HG03045 (cell line): ENCODE results near the gene PTGIS.

Experiments
- ATAC-seq: cut with Tn5 transposase; IDR thresholded peaks from one replicate; pipeline ENCODE4 v1.9.1; 2021; ENCODE audit warnings: mild to moderate bottlenecking, moderate library complexity; ENCODE audit not compliant: unreplicated experiment

PTGIS gene

DNA sequence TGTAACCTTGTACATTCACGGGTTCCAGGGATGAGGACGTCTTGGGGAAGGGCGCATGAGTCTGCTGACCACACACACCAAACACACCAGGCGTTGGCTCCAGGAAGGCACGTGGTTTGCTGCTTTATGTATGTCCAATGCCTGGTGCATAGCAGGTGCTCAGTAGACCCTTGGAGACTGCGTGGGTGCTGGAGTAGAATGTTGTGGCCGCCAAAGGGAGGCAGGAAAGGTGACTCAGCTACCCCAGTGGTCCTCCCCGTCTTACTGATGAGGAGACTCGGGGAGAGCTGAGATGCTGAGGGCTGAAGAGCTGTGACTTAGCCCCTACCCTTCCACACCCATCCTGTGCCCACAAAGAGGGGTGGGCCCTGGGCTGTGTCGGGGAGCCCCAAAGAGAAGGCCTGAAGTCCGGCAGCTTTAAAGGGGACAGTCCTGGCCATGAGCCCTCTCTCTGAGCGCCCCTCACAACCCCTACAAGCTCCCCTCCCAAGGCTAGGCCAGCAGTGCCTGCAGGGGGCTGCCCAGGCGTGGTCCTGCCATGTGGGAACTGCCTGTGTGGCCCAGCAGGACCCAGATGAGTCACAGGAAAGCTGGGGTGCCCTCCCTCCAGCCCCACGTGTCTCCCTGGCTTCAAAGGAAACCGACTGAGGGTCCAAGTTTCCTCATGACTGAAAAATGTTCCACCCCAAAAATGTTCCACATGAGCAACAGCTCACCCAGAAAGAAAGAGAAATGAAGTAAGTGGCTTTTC, 28.0 kb upstream of the PTGIS start:
- ATAC-seq = no peak

DNA sequence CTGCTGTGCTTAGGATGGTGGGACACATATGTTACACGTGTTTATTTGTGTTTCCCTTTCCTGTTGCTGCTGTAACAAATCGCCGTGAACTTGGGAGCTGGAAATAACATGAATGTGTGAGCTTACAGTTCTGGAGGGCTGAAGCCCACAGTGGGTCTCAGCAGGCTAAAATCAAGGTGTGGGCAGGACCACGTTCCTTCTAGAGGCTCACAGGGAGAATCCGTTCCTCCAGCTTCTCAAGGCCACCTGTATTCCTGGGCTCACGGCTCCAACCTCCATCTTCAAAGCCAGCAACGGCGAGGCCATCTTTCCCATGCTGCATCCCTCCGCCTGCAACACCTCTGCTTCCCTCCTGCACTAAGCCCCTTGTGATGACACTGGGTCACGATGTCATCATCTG, 27.4 kb upstream of the PTGIS start:
- ATAC-seq = no peak

DNA sequence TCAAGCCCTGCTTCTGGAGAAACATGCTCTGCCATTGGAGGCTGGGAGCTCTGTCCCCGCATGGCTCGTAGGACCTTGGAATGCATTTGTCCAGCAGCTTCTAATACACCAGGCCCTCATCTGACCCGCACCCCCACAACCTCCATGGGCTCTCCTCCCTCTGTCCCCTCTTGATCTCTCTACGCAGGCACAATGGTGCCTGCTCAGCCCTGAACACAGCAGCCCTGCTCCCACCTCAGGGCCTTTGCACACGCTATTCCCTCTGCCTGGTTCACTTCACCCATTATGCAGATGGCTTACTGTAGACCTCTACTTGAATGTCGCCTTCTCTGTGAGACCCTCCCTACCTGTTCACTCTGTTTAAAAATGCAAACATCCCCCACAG, 27.0 kb upstream of the PTGIS start:
- ATAC-seq = no peak

DNA sequence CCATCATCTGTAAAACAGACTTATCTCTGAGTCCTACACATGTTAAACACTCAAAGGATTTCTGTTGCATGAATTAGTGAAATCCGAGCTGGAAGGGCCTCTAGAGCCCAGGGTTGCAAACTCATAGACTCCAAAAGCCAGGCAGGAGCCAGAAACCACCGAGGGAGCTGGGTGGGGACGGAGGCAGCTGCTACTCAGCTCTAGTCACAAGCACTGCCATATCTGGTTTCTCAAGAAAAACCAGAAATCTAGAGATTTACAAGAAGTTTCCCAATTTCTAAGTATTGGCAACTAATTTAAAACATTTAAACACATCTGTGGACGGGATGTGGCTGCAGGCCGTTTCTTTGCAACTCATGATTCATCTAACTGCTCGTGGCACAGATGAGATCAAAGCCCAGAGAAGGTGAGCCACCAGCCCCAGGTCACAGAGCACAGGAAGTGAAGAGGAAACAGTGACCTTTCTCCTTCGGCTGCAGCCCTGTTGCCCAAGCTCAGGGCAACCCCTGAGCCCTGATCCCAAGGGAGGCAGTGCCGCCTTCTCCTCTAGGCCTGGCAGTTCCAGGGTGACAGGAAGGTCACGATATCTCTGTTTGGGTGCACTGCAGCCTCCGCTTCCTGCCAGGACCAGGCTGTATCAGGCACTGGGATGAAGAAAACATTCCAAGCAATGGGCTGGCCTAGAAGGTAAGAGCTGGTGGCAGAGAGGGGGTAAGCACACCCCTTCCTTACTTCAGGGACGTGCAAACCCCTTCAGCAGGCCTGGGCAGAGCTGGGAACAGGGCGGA, 26.4 kb upstream of the PTGIS start:
- no peak for ATAC-seq

DNA sequence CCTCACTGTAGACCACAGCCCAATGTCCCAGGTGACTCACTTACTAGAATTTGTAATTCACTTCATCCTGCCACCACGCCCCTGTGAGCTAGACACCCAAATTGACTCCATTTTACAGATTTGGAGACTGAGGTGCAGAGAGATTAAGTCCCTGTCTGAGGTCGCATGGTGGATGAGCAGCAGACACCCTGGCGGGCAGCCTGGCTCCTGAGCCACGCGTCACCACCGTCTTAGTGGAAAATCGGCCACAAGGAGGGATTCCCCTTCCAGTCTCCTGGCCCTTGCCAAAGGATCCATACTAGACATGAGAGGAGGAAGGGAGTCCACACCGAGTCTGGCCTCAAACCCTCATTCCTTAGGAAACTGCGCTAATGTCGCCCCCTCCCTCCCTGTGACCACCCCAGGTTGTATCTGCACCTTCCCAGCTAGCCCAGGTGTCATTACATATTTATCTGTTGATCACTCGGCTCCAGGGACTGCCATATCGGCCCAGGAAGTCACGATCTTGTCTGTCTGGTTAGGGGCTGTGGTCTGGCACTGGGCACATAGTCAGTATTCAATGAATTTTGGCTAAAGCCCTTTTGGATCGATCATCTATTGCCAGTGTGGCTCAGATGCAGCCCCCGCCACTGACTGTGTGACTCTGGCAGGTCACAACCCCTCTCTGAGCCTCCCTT, 25.7 kb upstream of the PTGIS start:
- ATAC-seq = no peak

DNA sequence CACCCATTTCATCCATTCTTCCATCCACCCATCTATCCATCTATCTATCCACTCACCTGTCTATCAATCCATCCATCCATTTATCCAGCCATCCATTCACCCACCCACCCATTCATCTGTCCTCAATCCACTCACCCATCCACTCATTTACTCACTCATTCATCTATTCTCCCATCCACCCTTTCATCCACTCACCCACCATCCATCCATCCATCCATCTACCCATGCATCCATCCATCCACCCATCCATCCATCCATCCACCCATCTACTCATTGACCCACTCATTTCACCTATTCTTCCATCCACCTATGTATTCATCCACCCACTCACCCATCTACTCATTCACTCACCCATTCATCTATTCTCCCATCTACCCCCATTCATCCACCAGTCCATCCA, 24.2 kb upstream of the PTGIS start:
- no peak for ATAC-seq

DNA sequence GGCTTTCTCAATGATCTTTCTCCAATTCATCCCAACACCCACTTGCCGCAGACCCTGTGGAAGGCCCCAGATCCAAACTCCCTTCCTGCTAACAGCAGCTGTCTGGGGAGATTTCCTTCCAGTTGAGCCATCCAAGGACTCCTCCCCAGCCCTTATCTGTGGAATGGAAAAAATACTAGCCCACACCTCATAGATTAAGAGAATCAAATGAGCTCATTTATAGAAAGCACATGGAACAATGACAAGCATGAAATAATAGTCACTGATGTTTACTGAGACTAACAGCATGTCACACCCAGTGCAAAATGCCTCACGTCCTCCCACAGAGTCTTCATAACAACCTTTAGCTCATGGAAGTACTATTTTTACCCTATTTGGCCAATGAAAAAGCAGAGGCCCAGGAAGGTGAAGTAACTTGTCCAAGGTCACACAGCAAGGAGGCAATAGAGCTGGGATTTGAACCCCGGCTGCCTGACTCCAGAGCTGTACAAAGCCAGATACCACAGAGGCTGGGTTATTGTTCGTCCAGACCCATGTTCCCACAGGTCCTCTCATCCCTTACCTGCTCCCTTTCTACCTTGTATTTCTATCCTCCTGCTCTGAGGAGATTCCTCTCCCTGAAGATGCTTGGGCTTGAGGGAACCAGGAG, 23.4 kb upstream of the PTGIS start:
- no peak for ATAC-seq

DNA sequence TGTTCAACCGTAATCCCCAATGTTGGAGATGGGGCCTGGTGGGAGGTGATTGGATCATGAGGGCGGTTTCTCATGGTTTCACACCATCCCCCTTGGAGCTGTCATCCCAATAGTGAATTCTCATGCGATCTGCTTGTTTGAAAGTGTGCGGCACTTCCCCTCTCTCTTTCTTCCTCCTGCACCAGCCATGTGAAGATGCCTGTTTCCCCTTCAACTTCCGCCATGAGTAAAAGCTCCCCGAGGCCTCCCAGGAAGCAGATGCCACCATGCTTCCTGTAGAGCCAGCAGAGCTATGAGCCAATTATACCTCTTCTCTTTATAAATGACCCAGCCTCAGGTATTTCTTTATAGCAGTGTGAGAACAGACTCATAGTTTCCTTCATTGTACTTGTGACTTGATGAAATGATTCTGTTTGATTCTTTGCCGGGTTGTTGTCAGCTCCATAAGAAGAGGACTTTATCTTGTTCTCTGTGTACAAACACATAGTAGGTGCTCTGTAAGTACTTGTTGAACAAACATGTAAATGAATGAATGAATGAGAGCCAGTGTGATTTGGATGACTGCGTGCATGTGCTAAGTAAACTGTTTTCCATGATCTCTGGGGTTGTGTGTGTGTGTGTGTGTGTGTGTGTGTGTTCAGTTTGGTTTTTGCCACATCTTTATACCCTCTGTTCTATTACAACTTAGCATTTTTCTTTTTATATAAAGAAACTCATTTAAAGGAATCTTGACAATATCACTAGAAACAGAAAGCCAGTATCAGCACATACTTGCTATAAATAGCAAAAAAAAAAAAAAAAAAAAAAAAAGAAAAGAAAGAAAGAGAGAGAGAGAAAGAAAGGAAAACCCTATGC, 22.5 kb upstream of the PTGIS start:
- ATAC-seq = no peak

DNA sequence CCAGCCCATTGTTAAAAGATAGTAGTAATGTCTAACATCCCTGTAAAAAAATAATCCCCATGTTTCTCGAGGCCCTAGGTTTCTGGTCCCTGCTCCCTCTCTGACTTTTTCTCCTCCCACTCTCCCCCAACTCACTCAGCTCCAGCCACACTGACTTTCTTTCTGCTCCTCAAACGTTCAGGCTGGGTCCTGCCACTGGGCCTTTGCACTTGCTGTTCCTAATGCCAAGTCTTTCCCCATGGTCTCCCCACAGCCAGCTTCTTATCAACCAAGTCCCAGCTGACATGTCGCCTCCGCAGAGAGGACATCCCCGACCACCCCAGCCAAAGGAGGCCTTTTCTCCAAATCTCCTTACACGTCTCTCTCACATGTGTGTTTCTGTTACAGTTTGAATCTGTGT, 21.8 kb upstream of the PTGIS start:
- no peak for ATAC-seq

DNA sequence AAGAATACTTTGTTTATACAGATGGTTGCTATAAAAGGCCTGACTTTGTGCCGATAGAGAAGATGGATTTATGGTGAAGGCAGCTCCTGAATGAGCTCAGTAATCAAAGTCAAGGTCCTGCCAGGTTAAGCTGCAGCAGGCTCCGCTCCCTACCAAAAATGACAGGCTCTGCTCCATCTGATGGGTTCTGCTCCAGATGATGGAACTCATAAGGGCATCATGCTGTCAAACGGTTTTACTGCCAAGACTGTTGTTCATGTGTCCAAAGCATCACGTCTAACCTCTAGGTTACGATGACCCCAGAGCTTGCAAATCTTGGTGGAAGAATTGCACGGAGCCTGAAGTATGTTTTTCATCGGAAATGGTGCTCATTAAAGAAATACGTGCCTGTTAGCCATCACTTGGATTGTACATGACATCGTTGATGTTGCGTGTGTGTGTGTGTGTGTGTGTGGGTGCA, 19.2 kb upstream of the PTGIS start:
- ATAC-seq = no peak

DNA sequence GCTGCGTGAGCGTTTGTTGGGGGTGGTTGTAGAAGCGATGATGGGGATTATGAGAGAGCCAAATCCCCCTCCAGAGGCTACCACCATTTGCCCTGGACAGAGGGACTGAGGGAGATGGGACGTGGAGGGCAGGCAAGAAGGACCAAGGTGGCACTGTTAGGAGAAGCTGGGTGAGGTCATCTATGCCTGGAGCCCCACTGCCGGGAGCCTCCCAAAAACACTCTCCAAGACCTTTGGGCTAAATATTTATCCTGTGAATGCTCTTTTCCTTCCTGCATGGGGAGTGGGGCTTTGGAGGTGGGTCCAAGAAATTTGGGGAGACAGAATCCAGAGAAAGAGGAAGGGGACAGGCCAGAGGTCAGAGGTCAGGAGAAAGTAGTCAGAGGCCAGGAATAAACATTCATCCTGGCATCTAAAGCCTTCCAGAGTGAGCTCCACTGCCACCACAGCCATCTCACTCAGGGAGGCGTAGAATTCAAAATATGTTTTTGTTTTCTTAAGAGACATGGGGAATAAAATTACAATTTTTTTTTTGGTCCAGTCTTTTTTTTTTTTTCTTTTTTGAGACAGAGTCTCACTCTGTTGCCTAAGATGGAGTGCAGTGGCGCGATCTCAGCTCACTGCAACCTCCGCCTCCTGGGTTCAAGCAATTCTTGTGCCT, 17.8 kb upstream of the PTGIS start:
- ATAC-seq = no peak

DNA sequence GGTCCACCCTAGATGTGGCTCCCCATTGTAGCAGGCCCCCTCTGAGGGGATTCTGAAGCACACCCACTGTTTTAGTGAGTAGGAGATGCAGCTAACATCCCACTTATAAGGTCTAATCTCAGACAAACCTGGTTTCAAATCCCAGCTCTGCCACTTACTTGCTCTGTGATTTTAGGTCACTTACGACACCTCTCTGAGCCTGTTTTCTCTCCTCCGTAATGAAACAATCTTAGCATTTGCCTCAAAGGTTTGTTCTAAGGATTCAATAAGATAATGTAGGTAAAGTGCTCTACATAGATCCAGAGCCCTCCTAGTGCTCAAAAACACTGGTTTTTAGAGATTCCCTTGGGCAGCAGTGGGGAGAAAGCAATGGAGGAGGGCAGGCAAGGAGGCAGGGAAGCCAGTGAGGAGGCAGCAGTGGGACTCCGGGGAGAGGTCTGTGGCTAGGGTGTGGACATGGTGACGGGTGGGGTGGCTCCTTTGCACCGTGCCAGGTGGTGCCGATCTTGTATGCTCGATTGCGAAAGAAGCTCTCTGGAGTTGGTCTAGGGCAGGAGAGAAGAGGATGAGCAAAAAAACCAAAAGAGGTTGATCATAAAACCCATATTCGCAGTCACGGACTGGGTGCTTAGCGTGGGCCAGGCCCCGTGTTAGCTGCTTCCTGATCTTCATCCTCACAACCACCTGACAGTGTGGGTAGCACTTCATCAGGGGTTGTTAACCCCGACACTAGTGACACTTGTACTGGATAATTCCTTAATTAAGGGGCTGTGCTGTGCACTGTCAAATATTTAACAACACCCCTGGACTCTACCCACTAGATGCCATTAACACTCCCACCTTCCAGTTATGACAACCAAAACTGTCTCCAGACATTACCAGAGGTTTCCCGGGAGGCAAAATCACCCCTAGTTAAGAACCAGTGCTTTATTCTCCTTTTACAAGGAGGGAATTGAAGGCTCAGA, 16.8 kb upstream of the PTGIS start:
- ATAC-seq = no peak

DNA sequence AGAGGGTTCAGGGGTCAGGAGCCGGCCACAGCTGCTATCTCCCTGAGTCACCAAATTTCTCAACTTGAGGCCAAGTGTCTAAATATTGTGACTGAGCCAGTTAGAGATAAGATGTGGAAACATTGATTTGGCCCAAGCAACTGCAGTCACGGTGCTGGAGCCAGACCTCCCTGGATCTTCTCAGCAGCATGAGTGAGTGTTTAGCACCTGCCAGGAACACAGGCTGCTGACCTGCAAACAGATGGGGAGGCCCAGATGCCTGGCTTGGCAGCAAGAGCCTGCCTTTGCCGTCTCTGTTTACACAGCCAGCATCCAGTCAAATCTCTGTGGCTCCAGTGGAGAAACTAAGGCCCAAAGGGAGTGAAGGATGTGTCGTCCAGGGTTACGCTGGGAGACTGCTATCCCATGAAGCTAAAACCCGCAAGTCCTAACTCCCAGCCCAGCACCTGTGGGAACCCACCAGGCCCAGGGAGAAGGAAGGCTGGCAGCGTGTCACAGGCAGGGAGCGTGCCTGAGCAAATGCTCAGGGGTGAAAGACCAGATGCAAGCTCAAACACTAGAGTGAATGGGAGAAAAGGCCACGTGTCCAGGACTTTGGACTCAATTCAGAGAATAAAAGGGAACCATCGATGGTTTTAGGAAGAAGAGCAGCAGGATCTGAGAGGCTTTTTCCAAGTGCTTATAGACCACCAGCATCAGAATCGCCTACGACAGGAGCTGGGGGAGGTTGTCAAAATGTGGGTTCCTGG, 15.9 kb upstream of the PTGIS start:
- ATAC-seq = no peak

DNA sequence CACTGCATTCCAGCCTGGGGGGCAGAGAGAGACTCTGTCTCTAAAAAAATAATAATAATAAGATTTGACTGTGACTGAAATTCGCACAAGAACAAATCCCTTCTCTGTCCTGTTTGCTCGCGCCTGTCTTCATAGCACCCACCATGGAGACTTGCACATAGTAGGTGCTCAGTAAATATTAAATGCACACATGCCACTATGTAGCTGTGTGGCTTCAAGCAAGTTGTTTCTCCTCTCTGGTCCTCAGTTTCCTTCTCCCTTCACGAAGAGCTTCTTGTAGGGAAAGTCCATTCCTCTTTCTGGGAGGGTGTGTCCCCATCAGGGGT, 15.4 kb upstream of the PTGIS start:
- no peak for ATAC-seq

DNA sequence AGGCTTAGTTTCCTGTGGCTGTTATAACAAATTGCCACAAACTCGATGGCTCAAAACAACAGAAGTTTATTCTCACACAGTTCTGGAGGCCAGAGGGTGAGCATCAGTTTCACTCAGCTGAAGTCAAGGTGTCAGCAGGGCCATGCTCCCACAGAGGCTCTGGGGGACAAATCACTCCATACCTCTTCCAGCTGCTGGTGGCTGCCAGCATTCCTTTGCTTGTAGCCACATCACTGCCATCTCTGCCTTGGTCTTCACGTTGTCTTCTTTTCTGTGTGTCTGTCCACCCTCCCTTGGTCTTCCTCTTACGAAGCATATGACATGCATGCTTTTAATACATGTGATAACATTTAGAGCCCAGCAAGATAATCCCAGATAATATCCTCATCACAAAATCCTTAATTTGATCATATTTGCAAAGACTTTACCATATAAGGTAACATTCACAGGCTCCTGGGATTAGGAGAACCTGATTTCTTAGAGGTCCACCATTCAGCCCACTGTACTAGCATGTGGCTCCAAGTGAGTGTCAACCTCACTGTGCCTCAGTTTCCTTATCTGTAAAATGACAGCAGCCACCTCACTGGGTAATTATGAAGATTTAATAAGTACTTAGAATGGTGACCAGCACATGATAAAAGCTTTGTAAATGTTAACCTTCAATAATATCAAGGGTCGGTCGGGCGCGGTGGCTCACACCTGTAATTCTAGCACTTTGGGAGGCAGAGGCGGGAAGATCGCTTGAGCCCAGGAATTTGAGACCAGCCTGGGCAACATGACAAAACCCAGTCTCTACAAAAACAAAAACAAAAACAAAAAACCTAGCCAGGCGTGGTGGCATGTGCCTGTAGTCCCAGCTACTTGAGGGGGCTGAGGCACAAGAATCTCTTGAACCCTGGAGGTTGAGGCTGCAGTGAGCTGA, 14.7 kb upstream of the PTGIS start:
- ATAC-seq = no peak

DNA sequence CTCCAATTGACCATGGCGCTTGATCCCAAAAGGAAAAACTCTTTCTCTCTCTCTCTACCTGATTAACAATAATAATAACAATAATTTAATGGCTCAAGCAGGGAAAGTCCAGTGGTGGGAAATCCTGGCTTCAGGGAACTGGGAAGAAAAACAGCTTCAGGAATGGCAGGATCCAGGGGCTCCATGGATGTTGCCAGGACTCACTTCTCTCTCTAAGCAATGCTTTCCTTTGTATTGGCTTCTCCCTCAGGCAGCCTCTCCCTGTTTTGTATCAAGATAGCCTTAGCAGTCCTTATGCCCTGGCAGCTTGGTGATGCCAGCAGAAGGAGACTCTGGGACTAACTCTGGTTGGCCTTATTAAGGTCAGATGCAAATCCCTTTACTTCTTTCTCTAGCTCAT, 13.5 kb upstream of the PTGIS start:
- no peak for ATAC-seq

DNA sequence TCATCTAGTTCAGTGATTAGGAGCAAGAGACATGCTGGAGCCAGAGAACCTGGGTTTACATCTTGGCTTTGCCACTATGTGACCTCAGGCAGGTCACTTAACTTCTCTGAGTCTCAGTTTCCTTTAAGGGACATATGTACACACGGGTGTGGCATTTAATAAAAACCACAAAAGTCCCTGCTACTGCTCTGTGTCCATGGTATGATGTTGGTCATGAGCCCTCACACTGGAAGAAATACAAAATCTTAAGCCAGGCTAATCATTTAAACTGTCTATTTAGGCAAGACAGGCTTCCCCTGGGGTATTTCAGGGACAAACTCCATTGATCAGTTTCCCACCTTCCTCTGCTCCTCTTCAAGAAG, 12.9 kb upstream of the PTGIS start:
- no peak for ATAC-seq
